Thyroid gland (tissue), 4 donors: Measurements from ENCODE around the gene NCLN.

Experiments
- POLR2A ChIP-seq, 2 donors: fragments of 450-650 bp; IDR thresholded peaks; one replicate each; pipeline ENCODE4 v1.6.1; 2017; ENCODE audit warnings: antibody characterized with exemption in 2 of 2, mild to moderate bottlenecking in 2 of 2, moderate library complexity in 1 of 2
- TF ChIP-seq, protein P1 (sequence below), 6 experiments: fragments of 200-600 bp in 3 of 6; fragments of 450-650 bp in 3 of 6; sonication (generic) in 3 of 6; IDR thresholded peaks; one replicate each; pipeline ENCODE4 v1.5.1; 2016 to 2019; ENCODE audit warnings: antibody characterized with exemption in 6 of 6, mild to moderate bottlenecking in 2 of 6, inconsistent platforms in 1 of 6, moderate library complexity in 1 of 6

DNA sequence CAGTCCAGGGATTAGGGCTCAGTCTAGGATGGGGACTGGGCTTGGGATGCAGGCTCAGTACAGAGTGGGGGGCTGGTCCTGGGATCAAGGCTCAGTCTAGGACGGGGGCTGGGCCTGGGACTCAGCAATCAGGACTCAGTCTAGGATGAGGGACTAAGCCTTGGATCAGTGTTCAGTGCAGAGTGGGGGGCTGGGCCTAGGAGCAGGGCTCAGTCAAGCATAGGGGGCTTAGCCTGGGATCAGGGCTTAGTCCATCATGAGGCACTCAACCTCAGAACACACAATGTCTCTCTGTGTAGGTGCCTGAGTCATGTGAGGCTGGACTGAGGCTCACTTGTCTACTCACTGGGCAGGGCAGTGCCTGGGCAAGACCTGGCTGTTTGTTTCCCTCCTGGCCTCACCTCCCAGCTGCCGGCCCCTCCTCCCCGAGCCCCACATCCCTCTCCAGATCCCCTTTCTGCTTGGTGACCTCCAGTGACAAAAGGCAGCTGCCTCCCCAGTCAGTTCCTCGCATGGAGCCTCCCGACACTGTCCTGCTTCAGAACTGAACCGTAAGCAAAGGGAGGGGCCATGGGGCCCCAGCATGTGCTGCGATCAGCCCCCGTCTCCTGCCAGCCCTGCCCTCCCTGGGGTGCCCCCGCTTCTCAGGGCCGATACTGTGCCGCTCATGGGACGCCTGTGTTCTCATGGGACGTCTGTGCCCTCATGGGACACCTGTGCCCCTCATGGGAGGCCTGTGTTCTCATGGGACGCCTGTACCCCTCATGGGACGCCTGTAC is 13.6 kb upstream of the NCLN start:
- TF ChIP-seq POLR2A (IDR thresholded peaks at IDR 0.05), result no peak
- TF ChIP-seq, protein P1, sequence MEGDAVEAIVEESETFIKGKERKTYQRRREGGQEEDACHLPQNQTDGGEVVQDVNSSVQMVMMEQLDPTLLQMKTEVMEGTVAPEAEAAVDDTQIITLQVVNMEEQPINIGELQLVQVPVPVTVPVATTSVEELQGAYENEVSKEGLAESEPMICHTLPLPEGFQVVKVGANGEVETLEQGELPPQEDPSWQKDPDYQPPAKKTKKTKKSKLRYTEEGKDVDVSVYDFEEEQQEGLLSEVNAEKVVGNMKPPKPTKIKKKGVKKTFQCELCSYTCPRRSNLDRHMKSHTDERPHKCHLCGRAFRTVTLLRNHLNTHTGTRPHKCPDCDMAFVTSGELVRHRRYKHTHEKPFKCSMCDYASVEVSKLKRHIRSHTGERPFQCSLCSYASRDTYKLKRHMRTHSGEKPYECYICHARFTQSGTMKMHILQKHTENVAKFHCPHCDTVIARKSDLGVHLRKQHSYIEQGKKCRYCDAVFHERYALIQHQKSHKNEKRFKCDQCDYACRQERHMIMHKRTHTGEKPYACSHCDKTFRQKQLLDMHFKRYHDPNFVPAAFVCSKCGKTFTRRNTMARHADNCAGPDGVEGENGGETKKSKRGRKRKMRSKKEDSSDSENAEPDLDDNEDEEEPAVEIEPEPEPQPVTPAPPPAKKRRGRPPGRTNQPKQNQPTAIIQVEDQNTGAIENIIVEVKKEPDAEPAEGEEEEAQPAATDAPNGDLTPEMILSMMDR (IDR thresholded peaks at IDR 0.05), result no peak
